ENCODE results near the gene HCFC1R1. TPM values are rescaled to one million over a fixed set of nuclear protein-coding genes. Genes with fewer than 3 reads are reported as not detected.

Gene HCFC1R1
- total RNA-seq, 1 experiment from 2014 or later, result 76.0 TPM

GRCh38 chr16:2988590-2989099 is 35.1 kb downstream of the HCFC1R1 start:
- Mint-ChIP-seq H3K36me3 (no peaks in the 10 kb centered on the region), H3K9me3 (no peaks in the 10 kb centered on the region), H3K27me3 (ENCODE audit: low read depth) (peaks cover 6% of the 10 kb centered on the region; the same call in 1 of the 2 replicates), H3K27ac (no peak overlapping the region), H3K4me1 (peaks cover 21% of the 10 kb centered on the region), H3K4me3 (no peak overlapping the region)
- ATAC-seq, result peak; percentile 10; the same call in 1 of the 2 replicates
- no peak for DNase-seq (ENCODE audit: low spot score)
- no peak for TF ChIP-seq AFF4 (CRISPR knock-in tag; IDR thresholded peaks at IDR 0.05; ENCODE audit: borderline replicate concordance)
- ChIA-PET POLR2A (interaction anchor here (1.1 kb wide), 1 partner anchor 17 kb away, joined by 4 read pairs; no protein-coding TSS in a partner anchor), CTCF (interaction anchor here (1.0 to 1.8 kb wide), 4 partner anchors 13 to 70 kb away, joined by 4 to 6 read pairs (median 4); no protein-coding TSS in a partner anchor)

DNA sequence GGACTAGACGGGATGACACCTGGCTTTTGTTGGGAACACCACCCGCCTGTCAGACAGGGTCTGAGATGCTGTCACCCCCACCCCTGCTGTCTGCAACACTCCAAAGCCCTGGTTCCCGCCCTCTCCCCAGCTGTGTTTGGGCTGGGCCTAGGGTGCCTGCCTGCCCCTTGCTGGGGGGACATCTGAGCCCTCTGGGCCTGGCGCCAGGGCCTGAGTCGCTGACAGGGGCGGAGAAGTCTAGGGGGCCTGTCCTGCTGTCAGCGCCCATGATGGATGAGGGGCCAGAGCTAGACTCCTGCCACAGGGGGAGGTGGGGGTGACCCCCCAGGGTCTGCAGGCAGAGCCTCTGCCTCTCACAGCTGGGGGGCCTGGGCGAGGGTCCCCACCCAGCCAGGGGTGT is 35.9 kb downstream of the HCFC1R1 start:
- Mint-ChIP-seq H3K27me3 (ENCODE audit: low read depth) (peaks cover 6% of the 10 kb centered on the region; the same call in 1 of the 2 replicates), H3K27ac (no peak overlapping the region), H3K9me3 (no peaks in the 10 kb centered on the region), H3K36me3 (no peaks in the 10 kb centered on the region), H3K4me1 (peaks cover 23% of the 10 kb centered on the region), H3K4me3 (no peak overlapping the region)
- ChIA-PET CTCF (interaction anchor here (1.0 to 1.8 kb wide), 2 partner anchors 18 to 71 kb away, joined by 4 to 6 read pairs; no protein-coding TSS in a partner anchor), POLR2A (no interaction called here)
- DNase-seq (ENCODE audit: low spot score), result no peak
- no peak for ATAC-seq
- TF ChIP-seq, protein P1, sequence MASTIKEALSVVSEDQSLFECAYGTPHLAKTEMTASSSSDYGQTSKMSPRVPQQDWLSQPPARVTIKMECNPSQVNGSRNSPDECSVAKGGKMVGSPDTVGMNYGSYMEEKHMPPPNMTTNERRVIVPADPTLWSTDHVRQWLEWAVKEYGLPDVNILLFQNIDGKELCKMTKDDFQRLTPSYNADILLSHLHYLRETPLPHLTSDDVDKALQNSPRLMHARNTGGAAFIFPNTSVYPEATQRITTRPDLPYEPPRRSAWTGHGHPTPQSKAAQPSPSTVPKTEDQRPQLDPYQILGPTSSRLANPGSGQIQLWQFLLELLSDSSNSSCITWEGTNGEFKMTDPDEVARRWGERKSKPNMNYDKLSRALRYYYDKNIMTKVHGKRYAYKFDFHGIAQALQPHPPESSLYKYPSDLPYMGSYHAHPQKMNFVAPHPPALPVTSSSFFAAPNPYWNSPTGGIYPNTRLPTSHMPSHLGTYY (CRISPR knock-in tag; IDR thresholded peaks at IDR 0.05), result no peak
- TF ChIP-seq ZNF138 (CRISPR knock-in tag; conservative IDR thresholded peaks at IDR 0.05) (no peak), ELF4 (CRISPR knock-in tag; IDR thresholded peaks at IDR 0.05; ENCODE audit: low read depth) (no peak), USF1 (CRISPR knock-in tag; IDR thresholded peaks at IDR 0.05) (no peak), RELA (CRISPR knock-in tag; IDR thresholded peaks at IDR 0.05; ENCODE audit: borderline replicate concordance) (no peak), NFATC4 (CRISPR knock-in tag; IDR thresholded peaks at IDR 0.05) (no peak), MXD4 (CRISPR knock-in tag; IDR thresholded peaks at IDR 0.05; ENCODE audit: borderline replicate concordance) (no peak), AFF4 (CRISPR knock-in tag; IDR thresholded peaks at IDR 0.05; ENCODE audit: borderline replicate concordance) (no peak), ZNF317 (CRISPR knock-in tag; IDR thresholded peaks at IDR 0.05; ENCODE audit: borderline replicate concordance, low read depth) (no peak), FOXK1 (CRISPR knock-in tag; IDR thresholded peaks at IDR 0.05) (no peak), ZNF396 (CRISPR knock-in tag; IDR thresholded peaks at IDR 0.05; ENCODE audit: borderline replicate concordance) (no peak)
- TF ChIP-seq, protein P2, sequence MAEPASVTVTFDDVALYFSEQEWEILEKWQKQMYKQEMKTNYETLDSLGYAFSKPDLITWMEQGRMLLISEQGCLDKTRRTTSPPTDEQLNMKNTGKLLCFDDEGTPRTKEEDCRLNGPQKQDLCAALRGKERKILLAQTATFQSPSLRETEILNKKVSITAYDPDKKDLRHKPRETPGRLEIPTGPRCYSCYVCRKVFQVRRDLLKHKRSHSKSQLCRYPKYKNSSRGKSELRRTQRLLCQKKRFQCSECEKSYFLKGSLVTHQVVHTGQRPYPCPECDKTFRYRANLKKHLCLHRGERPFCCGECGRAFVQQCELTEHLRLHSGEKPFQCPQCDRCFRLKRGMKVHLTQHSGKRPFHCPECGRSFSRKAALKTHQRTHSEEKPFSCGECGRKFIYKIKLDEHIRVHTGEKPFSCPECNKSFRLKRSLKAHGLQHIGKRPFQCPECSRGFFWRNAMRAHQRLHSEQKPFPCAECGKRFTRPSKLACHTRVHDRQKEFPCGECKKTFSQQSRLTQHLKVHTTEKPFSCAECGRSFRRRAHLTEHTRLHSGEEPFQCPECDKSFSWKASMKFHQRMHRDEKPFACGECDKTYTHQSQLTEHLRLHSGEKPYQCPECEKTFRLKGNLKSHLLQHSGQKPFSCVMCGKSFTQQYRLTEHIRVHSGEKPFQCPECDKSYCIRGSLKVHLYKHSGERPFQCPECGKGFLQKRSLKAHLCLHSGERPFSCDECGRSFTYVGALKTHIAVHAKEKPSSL (CRISPR knock-in tag; conservative IDR thresholded peaks at IDR 0.05), result no peak
- TF ChIP-seq, protein P3, sequence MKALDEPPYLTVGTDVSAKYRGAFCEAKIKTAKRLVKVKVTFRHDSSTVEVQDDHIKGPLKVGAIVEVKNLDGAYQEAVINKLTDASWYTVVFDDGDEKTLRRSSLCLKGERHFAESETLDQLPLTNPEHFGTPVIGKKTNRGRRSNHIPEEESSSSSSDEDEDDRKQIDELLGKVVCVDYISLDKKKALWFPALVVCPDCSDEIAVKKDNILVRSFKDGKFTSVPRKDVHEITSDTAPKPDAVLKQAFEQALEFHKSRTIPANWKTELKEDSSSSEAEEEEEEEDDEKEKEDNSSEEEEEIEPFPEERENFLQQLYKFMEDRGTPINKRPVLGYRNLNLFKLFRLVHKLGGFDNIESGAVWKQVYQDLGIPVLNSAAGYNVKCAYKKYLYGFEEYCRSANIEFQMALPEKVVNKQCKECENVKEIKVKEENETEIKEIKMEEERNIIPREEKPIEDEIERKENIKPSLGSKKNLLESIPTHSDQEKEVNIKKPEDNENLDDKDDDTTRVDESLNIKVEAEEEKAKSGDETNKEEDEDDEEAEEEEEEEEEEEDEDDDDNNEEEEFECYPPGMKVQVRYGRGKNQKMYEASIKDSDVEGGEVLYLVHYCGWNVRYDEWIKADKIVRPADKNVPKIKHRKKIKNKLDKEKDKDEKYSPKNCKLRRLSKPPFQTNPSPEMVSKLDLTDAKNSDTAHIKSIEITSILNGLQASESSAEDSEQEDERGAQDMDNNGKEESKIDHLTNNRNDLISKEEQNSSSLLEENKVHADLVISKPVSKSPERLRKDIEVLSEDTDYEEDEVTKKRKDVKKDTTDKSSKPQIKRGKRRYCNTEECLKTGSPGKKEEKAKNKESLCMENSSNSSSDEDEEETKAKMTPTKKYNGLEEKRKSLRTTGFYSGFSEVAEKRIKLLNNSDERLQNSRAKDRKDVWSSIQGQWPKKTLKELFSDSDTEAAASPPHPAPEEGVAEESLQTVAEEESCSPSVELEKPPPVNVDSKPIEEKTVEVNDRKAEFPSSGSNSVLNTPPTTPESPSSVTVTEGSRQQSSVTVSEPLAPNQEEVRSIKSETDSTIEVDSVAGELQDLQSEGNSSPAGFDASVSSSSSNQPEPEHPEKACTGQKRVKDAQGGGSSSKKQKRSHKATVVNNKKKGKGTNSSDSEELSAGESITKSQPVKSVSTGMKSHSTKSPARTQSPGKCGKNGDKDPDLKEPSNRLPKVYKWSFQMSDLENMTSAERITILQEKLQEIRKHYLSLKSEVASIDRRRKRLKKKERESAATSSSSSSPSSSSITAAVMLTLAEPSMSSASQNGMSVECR (CRISPR knock-in tag; IDR thresholded peaks at IDR 0.05; ENCODE audit: borderline replicate concordance), result no peak
